H9 (cell line): ENCODE measurements around the gene PSME1. TPM values are rescaled to one million over a fixed set of nuclear protein-coding genes. Genes with fewer than 3 reads are reported as not detected.

ENCODE experiments used
- DNase-seq: peaks from one replicate; pipeline ENCODE4 v3.0.0-alpha.2; 2017
- H2AFZ ChIP-seq: one replicate; pipeline ENCODE4 v1.6.1; 2013; ENCODE audit warnings: mild to moderate bottlenecking, low read length, control low read depth, moderate library complexity
- H2AK5ac ChIP-seq: 2 replicates; pipeline ENCODE4 v1.6.1; 2013; ENCODE audit warnings: low read length, control low read depth, mixed read lengths; ENCODE audit not compliant: insufficient read length
- H2BK120ac ChIP-seq: one replicate; pipeline ENCODE4 v1.6.1; 2013; ENCODE audit warnings: low read depth, mild to moderate bottlenecking, low read length, control low read depth, inconsistent platforms; ENCODE audit not compliant: poor library complexity, severe bottlenecking
- H2BK12ac ChIP-seq: 2 replicates; pipeline ENCODE4 v1.6.1; 2013; ENCODE audit warnings: low read length, control low read depth, mixed read lengths, low read depth; ENCODE audit not compliant: insufficient read length
- H2BK15ac ChIP-seq: 2 replicates; pipeline ENCODE4 v1.6.1; 2013; ENCODE audit warnings: low read depth, low read length, control low read depth
- H2BK20ac ChIP-seq: one replicate; pipeline ENCODE4 v1.6.1; 2013; ENCODE audit warnings: low read depth, mild to moderate bottlenecking, low read length, control low read depth, inconsistent platforms; ENCODE audit not compliant: poor library complexity, severe bottlenecking
- H2BK5ac ChIP-seq: 2 replicates; pipeline ENCODE4 v1.6.1; 2013; ENCODE audit warnings: low read length, control low read depth, mixed read lengths; ENCODE audit not compliant: insufficient read length
- H3K14ac ChIP-seq: 2 replicates; pipeline ENCODE4 v1.6.1; 2013; ENCODE audit warnings: low read length, control low read depth; ENCODE audit not compliant: insufficient read depth
- H3K18ac ChIP-seq: 2 replicates; pipeline ENCODE4 v1.6.1; 2013; ENCODE audit warnings: low read depth, mild to moderate bottlenecking, mixed read lengths, low read length, control low read depth; ENCODE audit not compliant: insufficient read length
- H3K23ac ChIP-seq: 2 replicates; pipeline ENCODE4 v1.6.1; 2013; ENCODE audit warnings: low read length, control low read depth, mixed read lengths, low read depth; ENCODE audit not compliant: insufficient read length
- H3K23me2 ChIP-seq: 2 replicates; pipeline ENCODE4 v1.6.1; 2013; ENCODE audit warnings: low read depth, mild to moderate bottlenecking, mixed read lengths, low read length, control low read depth; ENCODE audit not compliant: insufficient read length, poor library complexity, severe bottlenecking
- H3K27ac ChIP-seq: 2 replicates; pipeline ENCODE4 v1.5.1; 2013; ENCODE audit warnings: low read length, control low read depth, mixed read lengths, low read depth; ENCODE audit not compliant: insufficient read length
- H3K27me3 ChIP-seq: 2 replicates; pipeline ENCODE4 v1.6.1; 2013; ENCODE audit warnings: low read length, control low read depth, inconsistent platforms; ENCODE audit not compliant: insufficient read depth
- H3K4ac ChIP-seq: 2 replicates; pipeline ENCODE4 v1.6.1; 2013; ENCODE audit warnings: low read depth, mild to moderate bottlenecking, control low read depth, inconsistent platforms, low read length, moderate library complexity
- H3K4me1 ChIP-seq: 2 replicates; pipeline ENCODE4 v1.6.1; 2013; ENCODE audit warnings: low read length, control low read depth, inconsistent platforms; ENCODE audit not compliant: insufficient read depth
- H3K4me2 ChIP-seq: 2 replicates; pipeline ENCODE4 v1.6.1; 2013; ENCODE audit warnings: low read length, control low read depth, mixed read lengths; ENCODE audit not compliant: insufficient read length, insufficient read depth
- H3K56ac ChIP-seq: 2 replicates; pipeline ENCODE4 v1.6.1; 2013; ENCODE audit warnings: low read depth, mild to moderate bottlenecking, mixed read lengths, low read length, control low read depth; ENCODE audit not compliant: insufficient read length
- H3K79me1 ChIP-seq: 2 replicates; pipeline ENCODE4 v1.6.1; 2013; ENCODE audit warnings: low read depth, mild to moderate bottlenecking, moderate library complexity, low read length, control low read depth, inconsistent platforms; ENCODE audit not compliant: insufficient read depth, poor library complexity, severe bottlenecking
- H3K79me2 ChIP-seq: 2 replicates; pipeline ENCODE4 v1.6.1; 2013; ENCODE audit warnings: low read length, control low read depth, inconsistent platforms; ENCODE audit not compliant: insufficient read depth
- H3K9ac ChIP-seq: 2 replicates; pipeline ENCODE4 v1.6.1; 2013; ENCODE audit warnings: low read length, control low read depth, mixed read lengths; ENCODE audit not compliant: insufficient read length; ENCODE audit errors: extremely low read depth
- H3K9me3 ChIP-seq: one replicate; pipeline ENCODE4 v1.6.1; 2013; ENCODE audit warnings: low read depth, low read length, inconsistent platforms; ENCODE audit not compliant: control insufficient read depth
- H3T11ph ChIP-seq: one replicate; pipeline ENCODE4 v1.6.1; 2013; ENCODE audit warnings: mild to moderate bottlenecking, low read length, control low read depth, inconsistent platforms
- H4K20me1 ChIP-seq: one replicate; pipeline ENCODE4 v1.6.1; 2013; ENCODE audit not compliant: control insufficient read depth, insufficient read length, insufficient read depth
- H4K5ac ChIP-seq: 2 replicates; pipeline ENCODE4 v1.6.1; 2013; ENCODE audit warnings: low read depth, mild to moderate bottlenecking, mixed read lengths, low read length, control low read depth; ENCODE audit not compliant: insufficient read length
- H4K8ac ChIP-seq: replicated peaks from 2 replicates; pipeline ENCODE4 v1.6.1; 2013; ENCODE audit warnings: low read length, control low read depth, mixed read lengths, low read depth; ENCODE audit not compliant: insufficient read length
- H4K91ac ChIP-seq: 2 replicates; pipeline ENCODE4 v1.6.1; 2013; ENCODE audit warnings: low read depth, mild to moderate bottlenecking, moderate library complexity, mixed read lengths, low read length, control low read depth; ENCODE audit not compliant: insufficient read length
- H3K27ac Mint-ChIP-seq, 3 experiments: 2 replicates in 2 of 3; 3 replicates in 1 of 3; pipeline ENCODE4 v1.8.0; 2020 to 2021; ENCODE audit warnings: mixed read lengths in 3 of 3, mild to moderate bottlenecking in 1 of 3, moderate library complexity in 1 of 3
- H3K27me3 Mint-ChIP-seq: 2 replicates; pipeline ENCODE4 v1.8.0; 2021; ENCODE audit warnings: low read depth, mild to moderate bottlenecking, moderate library complexity, mixed read lengths
- H3K36me3 Mint-ChIP-seq, 3 experiments: 2 replicates in 2 of 3; 3 replicates in 1 of 3; pipeline ENCODE4 v1.8.0; 2020 to 2021; ENCODE audit warnings: low read depth in 3 of 3, mixed read lengths in 3 of 3; ENCODE audit not compliant: insufficient read depth in 1 of 3
- H3K4me1 Mint-ChIP-seq, 2 experiments: 2 replicates each; pipeline ENCODE4 v1.8.0; 2020; ENCODE audit warnings: mixed read lengths in 2 of 2
- H3K4me3 Mint-ChIP-seq, 2 experiments: 2 replicates in 1 of 2; 3 replicates in 1 of 2; pipeline ENCODE4 v1.8.0; 2020 to 2021; ENCODE audit warnings: mild to moderate bottlenecking in 2 of 2, mixed read lengths in 2 of 2, moderate library complexity in 1 of 2
- H3K9me3 Mint-ChIP-seq, 2 experiments: 2 replicates in 1 of 2; 3 replicates in 1 of 2; pipeline ENCODE4 v1.8.0; 2020; ENCODE audit warnings: mild to moderate bottlenecking in 2 of 2, mixed read lengths in 2 of 2, moderate library complexity in 1 of 2
- WGBS: extraction: QIAGEN DNeasy Blood & Tissue Kit; methylation state at CpG from one replicate; pipeline ENCODE4 v1.1.7; 2013; ENCODE audit warnings: missing lambda C conversion rate, low lambda C conversion rate, mixed read lengths; ENCODE audit not compliant: insufficient read length; ENCODE audit errors: extremely low coverage; 5-methylcytosine and 5-hydroxymethylcytosine counted together
- total RNA-seq: library from RNA; stranded (reverse); gene quantifications from 2 replicates; pipeline ENCODE4 v1.2.1, GENCODE V29; 2021
- TF ChIP-seq, protein P1 (sequence below): fragments of 200-600 bp; sonication (generic); conservative IDR thresholded peaks from 3 replicates; pipeline ENCODE4 v1.8.0; 2021; ENCODE audit warnings: antibody characterized with exemption, mild to moderate bottlenecking

The PSME1 gene
- total RNA-seq, 1 experiment from 2014 or later: 109 TPM

DNA sequence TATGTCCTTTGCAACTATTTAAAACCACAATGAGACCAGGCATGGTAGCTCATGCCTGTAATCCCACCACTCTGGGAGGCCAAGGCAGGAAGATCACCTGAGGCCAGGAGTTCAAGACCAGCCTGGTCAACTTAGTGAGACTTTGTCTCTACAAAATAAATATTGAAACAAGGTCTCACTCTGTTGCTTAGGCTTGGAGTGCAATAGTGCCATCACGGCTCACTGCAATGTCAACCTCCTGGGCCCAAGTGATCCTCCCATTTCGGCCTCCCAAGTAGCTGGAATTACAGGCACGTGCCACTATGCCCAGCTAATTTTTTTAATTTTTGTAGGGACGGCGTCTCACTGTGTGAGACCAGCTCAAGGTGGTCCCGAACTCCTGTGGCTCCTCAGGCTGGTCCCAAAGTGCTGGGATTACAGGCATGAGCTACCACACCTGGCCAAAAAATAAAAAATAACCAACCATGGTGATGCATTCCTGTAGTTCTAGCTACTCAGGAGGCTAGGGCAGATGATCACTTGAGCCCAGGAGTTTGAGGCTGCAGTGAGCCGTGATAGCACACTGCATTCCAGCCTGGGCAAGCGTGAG, 6.5 kb upstream of the PSME1 start:
- H3T11ph ChIP-seq: no peak overlapping the region
- H3K4me2 ChIP-seq: no peak overlapping the region
- no peaks in the 10 kb centered on the region for H3K27me3 Mint-ChIP-seq
- H3K9me3 ChIP-seq: no peaks in the 10 kb centered on the region
- no peaks in the 10 kb centered on the region for H3K79me2 ChIP-seq
- H3K9me3 Mint-ChIP-seq: no peaks in the 10 kb centered on the region
- H3K4me1 Mint-ChIP-seq: no peaks in the 10 kb centered on the region
- H3K23me2 ChIP-seq: no peaks in the 10 kb centered on the region
- H4K5ac ChIP-seq: no peak overlapping the region
- H2AK5ac ChIP-seq: no peak overlapping the region
- no peak overlapping the region for H2BK120ac ChIP-seq
- no CpG with 5 or more reads among the region's 8 CpGs for WGBS
- no peak overlapping the region for H3K4me3 Mint-ChIP-seq
- H3K27me3 ChIP-seq: no peaks in the 10 kb centered on the region
- H3K36me3 Mint-ChIP-seq: no peaks in the 10 kb centered on the region
- H4K20me1 ChIP-seq: no peaks in the 10 kb centered on the region
- no peak overlapping the region for H2BK5ac ChIP-seq
- no peak overlapping the region for H4K8ac ChIP-seq
- no peak overlapping the region for H3K18ac ChIP-seq
- no peak for DNase-seq
- H3K23ac ChIP-seq: no peak overlapping the region
- no peak overlapping the region for H3K4ac ChIP-seq
- no peak overlapping the region for H3K56ac ChIP-seq
- H3K27ac ChIP-seq: no peak overlapping the region
- TF ChIP-seq, protein P1, sequence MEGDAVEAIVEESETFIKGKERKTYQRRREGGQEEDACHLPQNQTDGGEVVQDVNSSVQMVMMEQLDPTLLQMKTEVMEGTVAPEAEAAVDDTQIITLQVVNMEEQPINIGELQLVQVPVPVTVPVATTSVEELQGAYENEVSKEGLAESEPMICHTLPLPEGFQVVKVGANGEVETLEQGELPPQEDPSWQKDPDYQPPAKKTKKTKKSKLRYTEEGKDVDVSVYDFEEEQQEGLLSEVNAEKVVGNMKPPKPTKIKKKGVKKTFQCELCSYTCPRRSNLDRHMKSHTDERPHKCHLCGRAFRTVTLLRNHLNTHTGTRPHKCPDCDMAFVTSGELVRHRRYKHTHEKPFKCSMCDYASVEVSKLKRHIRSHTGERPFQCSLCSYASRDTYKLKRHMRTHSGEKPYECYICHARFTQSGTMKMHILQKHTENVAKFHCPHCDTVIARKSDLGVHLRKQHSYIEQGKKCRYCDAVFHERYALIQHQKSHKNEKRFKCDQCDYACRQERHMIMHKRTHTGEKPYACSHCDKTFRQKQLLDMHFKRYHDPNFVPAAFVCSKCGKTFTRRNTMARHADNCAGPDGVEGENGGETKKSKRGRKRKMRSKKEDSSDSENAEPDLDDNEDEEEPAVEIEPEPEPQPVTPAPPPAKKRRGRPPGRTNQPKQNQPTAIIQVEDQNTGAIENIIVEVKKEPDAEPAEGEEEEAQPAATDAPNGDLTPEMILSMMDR: no peak
- H2AFZ ChIP-seq: no peak overlapping the region
- H2BK15ac ChIP-seq: no peak overlapping the region
- no peaks in the 10 kb centered on the region for H3K79me1 ChIP-seq
- H3K14ac ChIP-seq: no peak overlapping the region
- H3K27ac Mint-ChIP-seq: no peak overlapping the region
- H2BK12ac ChIP-seq: no peak overlapping the region
- H2BK20ac ChIP-seq: no peak overlapping the region
- no peak overlapping the region for H3K9ac ChIP-seq
- no peaks in the 10 kb centered on the region for H3K4me1 ChIP-seq
- no peak overlapping the region for H4K91ac ChIP-seq
